BJ (cell line): ENCODE data around the gene EFHC1. TPM values are rescaled to one million over a fixed set of nuclear protein-coding genes. Genes with fewer than 3 reads are reported as not detected.
"Not testable (repeated sequence)": the region's sequence is repeated elsewhere in the genome, so short reads cannot be mapped to it uniquely, and the experiment has no call there.

Experiments
- CTCF ChIA-PET: fragments of 350-600 bp; formaldehyde crosslinking; extraction: SDS; loops from one replicate; lab custom pipeline; 2021; ENCODE audit warnings: antibody characterized with exemption, inconsistent platforms; lab: Yijun Ruan, JAX
- POLR2A ChIA-PET: fragments of 300-600 bp; sonication (Branson Sonifier 250); formaldehyde crosslinking; extraction: SDS; loops from one replicate; lab custom pipeline; 2021; ENCODE audit warnings: antibody characterized with exemption; lab: Charles Lee
- DNase-seq: peaks from one replicate; pipeline ENCODE4 v3.0.0-alpha.2; 2011; ENCODE audit warnings: low read depth
- H3K27me3 ChIP-seq: 2 replicates; pipeline ENCODE4 v1.6.0; 2011; ENCODE audit warnings: low read length; ENCODE audit not compliant: control insufficient read depth, insufficient read depth
- H3K36me3 ChIP-seq: 2 replicates; pipeline ENCODE4 v1.5.1; 2011; ENCODE audit warnings: low read length; ENCODE audit not compliant: control insufficient read depth, insufficient read depth
- H3K4me3 ChIP-seq: 2 replicates; pipeline ENCODE4 v1.5.1; 2011; ENCODE audit warnings: low read depth, mild to moderate bottlenecking, control low read depth, low read length
- polyA plus RNA-seq: library from polyadenylated mRNA; depleted of rRNA; stranded (reverse); fragments of >200 nt; gene quantifications from 2 replicates; pipeline ENCODE4 v1.2.3, GENCODE V29; 2011
- TF ChIP-seq, protein P1 (sequence below): IDR thresholded peaks from 2 replicates; pipeline ENCODE4 v1.5.1; 2011; ENCODE audit warnings: low read depth, mild to moderate bottlenecking, control low read depth, inconsistent platforms, low read length, moderate library complexity; ENCODE audit not compliant: insufficient read depth

EFHC1 gene
- polyA plus RNA-seq, 1 experiment: 16.6 TPM

DNA sequence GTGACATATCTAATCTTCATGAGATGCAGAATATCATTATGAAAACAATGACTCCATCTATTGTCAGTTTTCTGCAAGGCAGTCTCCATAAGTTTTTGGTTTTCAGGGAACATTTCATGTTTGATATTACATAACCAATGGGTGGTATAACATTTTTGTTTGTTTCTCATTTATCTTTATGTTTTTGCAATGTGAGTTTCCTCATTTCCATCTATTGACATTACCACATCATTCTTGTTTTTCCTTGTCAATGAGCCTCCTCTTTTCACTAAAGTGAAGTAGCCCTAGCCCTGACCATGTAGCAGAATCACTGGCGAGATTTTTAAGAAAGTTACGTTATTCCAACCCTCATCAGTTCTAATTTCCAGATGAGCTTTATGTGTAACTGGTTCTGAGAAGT lies 4.4 kb downstream of the EFHC1 start:
- POLR2A ChIA-PET: interaction anchor here (1.1 kb wide), 1 partner anchor 149 kb away, joined by 3 read pairs; no protein-coding TSS in a partner anchor
- CTCF ChIA-PET: interaction anchor here (0.9 to 1.9 kb wide), 5 partner anchors 84 to 239 kb away, joined by 3 to 6 read pairs (median 5); no protein-coding TSS in a partner anchor
- DNase-seq: no peak
- H3K4me3 ChIP-seq: no peak overlapping the region
- H3K36me3 ChIP-seq: no peaks in the 10 kb centered on the region
- TF ChIP-seq, protein P1, sequence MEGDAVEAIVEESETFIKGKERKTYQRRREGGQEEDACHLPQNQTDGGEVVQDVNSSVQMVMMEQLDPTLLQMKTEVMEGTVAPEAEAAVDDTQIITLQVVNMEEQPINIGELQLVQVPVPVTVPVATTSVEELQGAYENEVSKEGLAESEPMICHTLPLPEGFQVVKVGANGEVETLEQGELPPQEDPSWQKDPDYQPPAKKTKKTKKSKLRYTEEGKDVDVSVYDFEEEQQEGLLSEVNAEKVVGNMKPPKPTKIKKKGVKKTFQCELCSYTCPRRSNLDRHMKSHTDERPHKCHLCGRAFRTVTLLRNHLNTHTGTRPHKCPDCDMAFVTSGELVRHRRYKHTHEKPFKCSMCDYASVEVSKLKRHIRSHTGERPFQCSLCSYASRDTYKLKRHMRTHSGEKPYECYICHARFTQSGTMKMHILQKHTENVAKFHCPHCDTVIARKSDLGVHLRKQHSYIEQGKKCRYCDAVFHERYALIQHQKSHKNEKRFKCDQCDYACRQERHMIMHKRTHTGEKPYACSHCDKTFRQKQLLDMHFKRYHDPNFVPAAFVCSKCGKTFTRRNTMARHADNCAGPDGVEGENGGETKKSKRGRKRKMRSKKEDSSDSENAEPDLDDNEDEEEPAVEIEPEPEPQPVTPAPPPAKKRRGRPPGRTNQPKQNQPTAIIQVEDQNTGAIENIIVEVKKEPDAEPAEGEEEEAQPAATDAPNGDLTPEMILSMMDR: no peak
- H3K27me3 ChIP-seq: no peaks in the 10 kb centered on the region

GRCh38 chr6:52426667-52427066 lies 6.5 kb downstream of the EFHC1 start:
- TF ChIP-seq, protein P1: no peak
- Histone ChIP-seq H3K4me3 (no peak overlapping the region), H3K36me3 (no peaks in the 10 kb centered on the region), H3K27me3 (no peaks in the 10 kb centered on the region)
- POLR2A ChIA-PET: no interaction called here
- DNase-seq: no peak
- CTCF ChIA-PET: no interaction called here

DNA sequence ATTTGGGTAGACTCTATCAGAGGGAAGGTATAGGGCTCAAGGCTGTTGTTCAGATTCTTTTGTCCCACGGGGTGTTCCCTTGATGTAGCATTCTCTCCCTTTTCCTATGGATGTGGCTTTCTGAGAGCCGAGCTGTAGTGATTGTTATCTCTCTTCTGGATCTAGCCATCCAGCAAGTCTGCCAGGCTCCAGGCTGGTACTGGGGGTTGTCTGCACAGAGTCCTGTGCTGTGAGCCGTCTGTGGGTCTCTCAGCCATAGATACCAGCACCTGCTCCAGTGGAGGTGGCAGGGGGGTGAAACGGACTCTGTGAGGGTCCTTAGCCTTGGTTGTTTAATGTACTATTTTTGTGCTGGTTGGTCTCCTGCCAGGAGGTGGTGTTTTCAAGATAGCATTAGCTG lies 13.2 kb downstream of the EFHC1 start:
- DNase-seq, POLR2A ChIA-PET, H3K36me3 ChIP-seq, H3K27me3 ChIP-seq, H3K4me3 ChIP-seq, CTCF ChIA-PET: not testable (repeated sequence)

DNA sequence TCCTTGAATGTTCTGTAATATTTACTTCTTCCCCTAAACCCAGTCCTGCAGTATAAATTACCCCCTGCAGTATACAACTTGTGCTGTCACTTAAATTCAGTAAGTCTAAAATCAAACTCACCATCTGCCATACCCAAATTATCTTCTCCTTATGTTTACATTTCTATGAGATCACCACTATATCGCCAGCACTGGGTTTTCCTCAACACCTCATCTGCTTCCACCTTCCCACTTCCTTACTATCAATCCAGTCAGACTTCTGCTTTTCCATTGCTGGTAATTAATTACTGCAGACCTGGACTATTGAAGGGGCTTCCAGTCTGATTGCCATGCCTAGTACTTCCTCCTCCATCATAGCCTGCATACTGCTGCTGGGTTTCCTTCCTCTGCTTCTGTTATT lies 15.2 kb downstream of the EFHC1 start:
- ChIA-PET CTCF (no interaction called here), POLR2A (no interaction called here)
- no peak overlapping the region for H3K4me3 ChIP-seq
- TF ChIP-seq, protein P1: no peak
- no peaks in the 10 kb centered on the region for H3K36me3 ChIP-seq
- no peaks in the 10 kb centered on the region for H3K27me3 ChIP-seq
- no peak for DNase-seq

DNA sequence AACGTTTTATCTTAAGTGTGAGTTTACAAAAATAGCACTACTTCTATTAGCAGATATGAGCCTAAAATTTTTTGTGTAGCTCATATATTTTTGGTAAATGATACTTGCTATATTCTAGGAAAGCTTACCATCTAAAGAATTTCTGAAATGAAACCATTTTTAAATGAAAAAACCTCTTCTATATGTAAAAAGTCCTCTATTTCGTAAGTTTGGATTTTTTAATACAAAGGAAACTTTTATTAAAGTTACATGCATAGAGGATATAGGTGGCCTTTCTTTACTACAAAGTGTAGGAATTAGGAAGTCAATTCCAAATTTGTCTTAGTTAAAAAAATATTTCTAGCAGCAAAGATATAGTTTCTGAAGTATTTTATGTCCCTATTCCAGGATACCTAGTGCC lies 18.8 kb downstream of the EFHC1 start:
- H3K4me3 ChIP-seq: no peak overlapping the region
- H3K27me3 ChIP-seq: no peaks in the 10 kb centered on the region
- no peaks in the 10 kb centered on the region for H3K36me3 ChIP-seq
- ChIA-PET CTCF (interaction anchor here (1.1 to 1.6 kb wide), 2 partner anchors 11 to 15 kb away, joined by 3 read pairs; no protein-coding TSS in a partner anchor), POLR2A (no interaction called here)
- no peak for DNase-seq
- TF ChIP-seq, protein P1: no peak

GRCh38 chr6:52454556-52454955 lies 34.4 kb downstream of the EFHC1 start:
- ChIA-PET CTCF (interaction anchor here (0.9 to 2.0 kb wide), 2 partner anchors 14 to 70 kb away, joined by 3 to 4 read pairs; no protein-coding TSS in a partner anchor), POLR2A (no interaction called here)
- H3K4me3 ChIP-seq: no peak overlapping the region
- no peaks in the 10 kb centered on the region; the same call in 1 of the 2 replicates for H3K36me3 ChIP-seq
- no peaks in the 10 kb centered on the region for H3K27me3 ChIP-seq
- DNase-seq: no peak
- TF ChIP-seq, protein P1: no peak
